OCI-LY3 (cell line): Measurements from ENCODE around the gene SH2D1A.

Experiments
- H2AFZ ChIP-seq: fragments of 200-600, 300-600 bp; shearing (Covaris generic); 2 replicates; pipeline ENCODE4 v1.6.0; 2014; ENCODE audit warnings: antibody characterized with exemption, low read depth, low read length
- H3K27ac ChIP-seq: fragments of 200-600, 300-600 bp; sonication (generic); 2 replicates; pipeline ENCODE4 v1.5.1; 2014; ENCODE audit warnings: mild to moderate bottlenecking, low read length, moderate library complexity, mixed read lengths
- H3K27me3 ChIP-seq: fragments of 200-600, 300-600 bp; sonication (generic); 2 replicates; pipeline ENCODE4 v1.6.1; 2014; ENCODE audit warnings: low read depth, low read length, mixed read lengths
- H3K36me3 ChIP-seq: fragments of 200-600, 300-600 bp; sonication (generic); replicated peaks from 2 replicates; pipeline ENCODE3; 2014; ENCODE audit warnings: low read depth, low read length, mixed read lengths
- H3K4me1 ChIP-seq: fragments of 300-600, 200-600 bp; sonication (generic); 2 replicates; pipeline ENCODE4 v1.6.1; 2014; ENCODE audit warnings: low read length, mixed read lengths
- H3K4me2 ChIP-seq: fragments of 200-600, 300-600 bp; sonication (generic); 2 replicates; pipeline ENCODE4 v1.6.1; 2014; ENCODE audit warnings: low read length, mixed read lengths
- H3K4me3 ChIP-seq: fragments of 300-600, 200-600 bp; sonication (generic); 2 replicates; pipeline ENCODE4 v1.5.1; 2014; ENCODE audit warnings: antibody characterized with exemption, mild to moderate bottlenecking, low read length, moderate library complexity
- H3K79me2 ChIP-seq: fragments of 300-600, 200-600 bp; shearing (Covaris generic); 2 replicates; pipeline ENCODE4 v1.6.1; 2014; ENCODE audit warnings: mild to moderate bottlenecking, low read length, mixed read lengths
- H3K9ac ChIP-seq: fragments of 300-600, 200-600 bp; shearing (Covaris generic); 2 replicates; pipeline ENCODE4 v1.6.0; 2014; ENCODE audit warnings: mild to moderate bottlenecking, low read length, moderate library complexity
- H3K9me3 ChIP-seq: fragments of 200-600, 300-600 bp; shearing (Covaris generic); 2 replicates; pipeline ENCODE4 v1.6.1; 2014; ENCODE audit warnings: low read length, mixed read lengths; ENCODE audit not compliant: insufficient read depth
- H4K20me1 ChIP-seq: fragments of 200-600, 300-600 bp; sonication (generic); 2 replicates; pipeline ENCODE4 v1.6.1; 2016; ENCODE audit warnings: low read length, mixed read lengths; ENCODE audit not compliant: insufficient read depth
- CTCF ChIP-seq: fragments of 200-600, 300-600 bp; sonication (generic); IDR thresholded peaks from 2 replicates; pipeline ENCODE4 v1.5.1; 2014; ENCODE audit warnings: antibody characterized with exemption, low read length, low read depth
- EZH2phosphoT487 ChIP-seq: fragments of 200-600 bp; shearing (Covaris generic); IDR thresholded peaks from 2 replicates; pipeline ENCODE4 v1.6.1; 2018; ENCODE audit warnings: antibody characterized with exemption, mixed run types, low read depth

SH2D1A gene

GRCh38 chrX:124344246-124344645 is 2.1 kb upstream of the SH2D1A start:
- Histone ChIP-seq H3K79me2 (no peaks in the 10 kb centered on the region), H3K4me1 (peaks cover 53% of the 10 kb centered on the region), H2AFZ (no peak overlapping the region), H3K4me3 (peak overlapping the region; percentile 36), H4K20me1 (no peaks in the 10 kb centered on the region), H3K27me3 (no peaks in the 10 kb centered on the region), H3K4me2 (peak overlapping the region; percentile 71), H3K27ac (no peak overlapping the region), H3K36me3 (no peaks in the 10 kb centered on the region), H3K9ac (no peak overlapping the region), H3K9me3 (no peaks in the 10 kb centered on the region)
- TF ChIP-seq EZH2phosphoT487 (no peak), CTCF (no peak)

GRCh38 chrX:124346877-124347241 is 496 bp downstream of the SH2D1A start:
- Histone ChIP-seq H3K4me3 (no peak overlapping the region), H2AFZ (no peak overlapping the region), H3K9me3 (no peaks in the 10 kb centered on the region), H3K4me1 (peaks cover 53% of the 10 kb centered on the region), H3K4me2 (peak overlapping the region; percentile 24; the same call in 1 of the 2 replicates), H3K79me2 (no peaks in the 10 kb centered on the region), H3K36me3 (no peaks in the 10 kb centered on the region), H3K9ac (no peak overlapping the region), H3K27me3 (no peaks in the 10 kb centered on the region), H4K20me1 (no peaks in the 10 kb centered on the region), H3K27ac (no peak overlapping the region)
- TF ChIP-seq CTCF = no peak
- TF ChIP-seq EZH2phosphoT487 = no peak

DNA sequence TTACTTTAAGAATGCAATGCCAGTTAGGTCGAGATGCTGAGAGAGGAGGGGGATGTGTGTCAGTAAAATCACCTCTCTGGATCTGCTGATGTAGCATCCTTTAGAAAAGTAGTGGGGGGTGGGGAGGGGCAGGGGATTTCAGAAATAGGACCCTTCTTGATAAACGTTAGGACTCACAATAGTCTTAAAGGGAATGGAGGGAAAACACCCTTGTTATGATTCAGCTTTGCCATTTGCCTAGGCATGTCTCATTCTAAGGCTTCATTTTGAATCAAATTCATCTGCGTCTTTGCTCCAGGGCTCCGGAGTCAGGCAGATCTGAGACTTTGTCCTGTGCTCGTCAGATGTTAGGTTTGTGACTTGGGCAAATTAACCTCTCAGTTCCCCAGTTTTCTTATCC is 879 bp downstream of the SH2D1A start:
- Histone ChIP-seq H3K79me2 (no peaks in the 10 kb centered on the region), H3K27ac (no peak overlapping the region), H3K4me2 (peak overlapping the region; percentile 24), H3K9me3 (no peaks in the 10 kb centered on the region), H3K4me3 (no peak overlapping the region), H2AFZ (no peak overlapping the region), H3K36me3 (no peaks in the 10 kb centered on the region), H3K27me3 (no peaks in the 10 kb centered on the region), H3K9ac (no peak overlapping the region), H4K20me1 (no peaks in the 10 kb centered on the region), H3K4me1 (peaks cover 50% of the 10 kb centered on the region)
- TF ChIP-seq EZH2phosphoT487 = no peak

- Histone ChIP-seq H3K27ac (no peak overlapping the region), H3K79me2 (no peaks in the 10 kb centered on the region), H3K36me3 (no peaks in the 10 kb centered on the region), H3K4me1 (peaks cover 41% of the 10 kb centered on the region), H2AFZ (no peak overlapping the region), H3K27me3 (no peaks in the 10 kb centered on the region), H3K9ac (no peak overlapping the region), H4K20me1 (no peaks in the 10 kb centered on the region), H3K4me3 (no peak overlapping the region), H3K9me3 (no peaks in the 10 kb centered on the region), H3K4me2 (no peak overlapping the region)
- TF ChIP-seq CTCF (no peak), EZH2phosphoT487 (no peak)
These were observed 1.8 kb downstream of the SH2D1A start for GRCh38 chrX:124348182-124348581.

DNA sequence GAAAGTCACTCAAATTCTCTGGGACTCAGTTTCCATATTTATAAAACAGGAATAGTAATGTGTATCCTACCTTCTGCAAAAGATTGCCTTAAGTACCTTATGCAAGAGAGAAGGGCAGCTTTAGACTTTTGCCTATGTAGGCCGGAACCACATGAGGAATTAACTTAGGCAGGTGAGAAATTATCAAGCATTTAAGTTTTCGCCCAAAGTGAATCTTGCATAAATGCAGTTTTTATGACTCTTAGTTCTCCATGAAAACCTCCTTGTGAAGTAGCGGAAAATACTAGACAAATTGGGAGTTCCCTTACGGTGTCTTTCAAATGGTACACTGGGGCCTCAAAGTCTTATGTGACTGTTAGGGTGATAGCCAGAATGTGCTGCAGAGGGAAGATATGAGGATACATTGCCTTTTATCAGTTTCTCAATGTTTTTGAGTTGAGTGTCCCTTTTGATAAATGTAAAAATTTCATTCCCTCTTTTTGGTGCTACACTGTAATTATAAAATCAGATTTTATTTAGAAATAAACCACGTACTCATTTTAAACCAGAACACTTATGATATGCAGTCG is 2.6 kb downstream of the SH2D1A start:
- no peaks in the 10 kb centered on the region for H3K36me3 ChIP-seq
- TF ChIP-seq EZH2phosphoT487 = no peak
- no peak overlapping the region for H3K9ac ChIP-seq
- H2AFZ ChIP-seq = no peak overlapping the region
- no peaks in the 10 kb centered on the region for H3K9me3 ChIP-seq
- peaks cover 33% of the 10 kb centered on the region for H3K4me1 ChIP-seq
- H3K4me2 ChIP-seq = no peak overlapping the region
- no peaks in the 10 kb centered on the region for H4K20me1 ChIP-seq
- H3K4me3 ChIP-seq = no peak overlapping the region
- H3K27me3 ChIP-seq = no peaks in the 10 kb centered on the region
- no peaks in the 10 kb centered on the region for H3K79me2 ChIP-seq
- no peak overlapping the region for H3K27ac ChIP-seq
